ENCODE results near the gene MTHFSD.

- no peak for TF ChIP-seq FOXM1 (IDR thresholded peaks at IDR 0.05; ENCODE audit: borderline replicate concordance, low read depth)
- no peak for TF ChIP-seq CEBPB (IDR thresholded peaks at IDR 0.05)
- TF ChIP-seq CREB1 (IDR thresholded peaks at IDR 0.05; ENCODE audit: low read depth), result no peak
- no peak for TF ChIP-seq RAD21 (IDR thresholded peaks at IDR 0.05; ENCODE audit: low read depth)
- no peak for TF ChIP-seq EGR1 (IDR thresholded peaks at IDR 0.05)
- TF ChIP-seq MAX (IDR thresholded peaks at IDR 0.05), result no peak
- no peak for TF ChIP-seq YY1 (IDR thresholded peaks at IDR 0.05; ENCODE audit: low read depth)
- no peak for TF ChIP-seq EP300 (IDR thresholded peaks at IDR 0.05; ENCODE audit: borderline replicate concordance)
- TF ChIP-seq TAF1 (IDR thresholded peaks at IDR 0.05; ENCODE audit: low read depth), result no peak
- no peak for TF ChIP-seq TCF12 (IDR thresholded peaks at IDR 0.05; ENCODE audit: low read depth)
- no peak for TF ChIP-seq REST (IDR thresholded peaks at IDR 0.05; ENCODE audit: low read depth)
- no peak for TF ChIP-seq NFIC (IDR thresholded peaks at IDR 0.05)
- no peak for TF ChIP-seq USF1 (IDR thresholded peaks at IDR 0.05)
- no peak for TF ChIP-seq ZBTB7A (IDR thresholded peaks at IDR 0.05; ENCODE audit: low read depth)
Measured at GRCh38 chr16:86500708-86501510, 54.1 kb downstream of the MTHFSD start.

All from Ishikawa (cell line).